Measurements from ENCODE around the gene PIP4K2A.
"Not testable (repeated sequence)": the region's sequence is repeated elsewhere in the genome, so short reads cannot be mapped to it uniquely, and the experiment has no call there.

PIP4K2A gene

DNA sequence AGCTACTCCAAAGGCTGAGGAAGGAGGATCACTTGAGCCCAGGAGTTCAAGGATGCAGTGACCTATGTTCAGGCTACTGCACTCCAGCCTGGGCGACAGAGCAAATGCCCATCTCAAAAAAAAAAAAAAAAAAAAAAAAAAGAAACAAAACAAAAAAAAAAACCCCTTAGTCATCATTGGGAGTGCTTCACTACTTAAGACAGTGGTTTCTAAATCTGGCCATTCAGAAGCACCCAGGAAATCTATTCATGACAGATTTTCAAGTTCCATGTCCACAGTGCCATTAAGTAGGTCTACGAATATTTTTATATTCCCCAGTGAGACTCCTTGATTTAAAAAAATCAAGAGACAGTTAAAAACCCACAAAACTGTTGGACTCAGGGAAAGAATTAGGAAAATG lies 182.9 kb downstream of the PIP4K2A start:
- in situ Hi-C loops (cut with HindIII; ENCODE audit: low sequenced_read_pairs) = no loop called here

DNA sequence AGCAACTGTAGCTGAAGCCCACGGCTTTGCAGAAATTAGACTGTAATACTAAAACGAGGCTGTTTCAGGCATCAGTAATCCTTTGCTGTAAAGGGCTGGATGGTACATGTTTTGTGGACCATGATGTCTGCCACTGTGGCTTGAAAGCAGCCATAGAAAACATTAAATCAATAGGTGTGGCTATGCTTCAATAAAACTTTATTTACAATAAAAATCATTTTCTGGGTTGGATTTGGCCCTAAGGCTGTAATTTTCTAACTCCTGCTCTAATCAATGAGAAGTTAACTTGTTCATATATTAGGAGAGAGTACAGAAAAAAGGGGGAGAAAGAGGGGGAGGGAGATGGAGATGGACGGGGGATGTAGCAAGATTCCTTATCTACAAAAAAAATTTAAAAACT lies 183.4 kb downstream of the PIP4K2A start:
- in situ Hi-C loops (cut with HindIII; ENCODE audit: low sequenced_read_pairs) = no loop called here

DNA sequence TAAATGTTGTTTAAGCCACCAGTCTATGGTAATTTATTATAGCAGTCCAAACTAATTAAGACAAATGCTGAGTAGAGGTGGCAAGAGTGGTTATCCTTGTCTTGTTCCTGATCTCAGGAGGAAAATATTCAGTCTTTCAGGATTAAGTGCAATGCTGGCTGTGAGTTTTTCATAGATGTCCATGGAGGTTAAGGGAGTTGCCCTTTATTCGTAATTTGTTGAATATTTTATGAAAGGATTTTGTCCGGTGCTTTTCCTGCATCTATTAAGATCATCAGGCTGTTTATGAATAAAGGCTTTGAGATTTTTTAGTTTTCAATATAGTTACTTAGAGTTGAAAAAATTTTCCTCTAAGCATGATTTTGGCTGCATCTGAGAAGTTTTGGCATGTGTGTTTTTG lies 186.9 kb downstream of the PIP4K2A start:
- in situ Hi-C loops (cut with HindIII; ENCODE audit: low sequenced_read_pairs) = no loop called here

DNA sequence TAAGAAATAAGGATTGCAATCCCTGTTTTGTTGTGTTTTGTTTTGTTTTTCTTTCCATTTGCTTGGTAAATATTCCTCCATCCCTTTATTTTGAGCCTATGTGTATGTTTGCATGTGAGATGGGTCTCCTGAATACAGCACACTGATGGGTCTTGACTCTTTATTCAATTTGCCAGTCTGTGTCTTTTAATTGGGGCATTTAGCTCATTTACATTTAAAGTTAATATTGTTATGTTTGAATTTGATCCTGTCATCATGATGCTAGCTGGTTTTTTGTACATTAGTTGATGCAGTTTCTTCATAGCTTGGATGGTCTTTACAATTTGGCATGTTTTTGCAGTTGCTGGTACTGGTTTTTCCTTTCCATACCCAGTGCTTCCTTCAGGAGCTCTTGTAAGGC lies 190.0 kb downstream of the PIP4K2A start:
- in situ Hi-C loops (cut with HindIII; ENCODE audit: low sequenced_read_pairs) = not testable (repeated sequence)

GRCh38 chr10:22520645-22521044 lies 193.7 kb downstream of the PIP4K2A start:
- in situ Hi-C loops (cut with HindIII; ENCODE audit: low sequenced_read_pairs) = not testable (repeated sequence)

- in situ Hi-C loops (cut with HindIII; ENCODE audit: low sequenced_read_pairs) = no loop called here
Observed at GRCh38 chr10:22518167-22518724, 196.1 kb downstream of the PIP4K2A start.

GRCh38 chr10:22515009-22515408 lies 199.4 kb downstream of the PIP4K2A start:
- in situ Hi-C loops (cut with HindIII; ENCODE audit: low sequenced_read_pairs) = no loop called here

DNA sequence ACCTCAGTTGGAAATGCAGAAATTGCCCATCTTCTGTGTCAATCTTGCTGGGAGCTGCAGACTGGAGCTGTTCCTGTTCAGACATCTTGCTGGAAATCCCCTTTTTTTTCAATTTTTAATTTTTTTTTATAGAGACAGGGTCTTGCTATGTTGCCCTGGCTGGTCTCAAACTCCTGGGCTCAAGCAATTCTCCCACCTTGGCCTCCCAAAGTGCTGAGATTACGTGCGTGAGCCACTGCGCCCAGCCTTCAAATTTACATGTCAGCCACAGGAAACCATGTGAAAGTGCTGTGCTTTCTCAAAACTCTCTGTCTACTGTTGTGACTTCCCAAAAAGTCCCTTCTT lies 200.0 kb downstream of the PIP4K2A start:
- in situ Hi-C loops (cut with HindIII; ENCODE audit: low sequenced_read_pairs) = not testable (repeated sequence)

DNA sequence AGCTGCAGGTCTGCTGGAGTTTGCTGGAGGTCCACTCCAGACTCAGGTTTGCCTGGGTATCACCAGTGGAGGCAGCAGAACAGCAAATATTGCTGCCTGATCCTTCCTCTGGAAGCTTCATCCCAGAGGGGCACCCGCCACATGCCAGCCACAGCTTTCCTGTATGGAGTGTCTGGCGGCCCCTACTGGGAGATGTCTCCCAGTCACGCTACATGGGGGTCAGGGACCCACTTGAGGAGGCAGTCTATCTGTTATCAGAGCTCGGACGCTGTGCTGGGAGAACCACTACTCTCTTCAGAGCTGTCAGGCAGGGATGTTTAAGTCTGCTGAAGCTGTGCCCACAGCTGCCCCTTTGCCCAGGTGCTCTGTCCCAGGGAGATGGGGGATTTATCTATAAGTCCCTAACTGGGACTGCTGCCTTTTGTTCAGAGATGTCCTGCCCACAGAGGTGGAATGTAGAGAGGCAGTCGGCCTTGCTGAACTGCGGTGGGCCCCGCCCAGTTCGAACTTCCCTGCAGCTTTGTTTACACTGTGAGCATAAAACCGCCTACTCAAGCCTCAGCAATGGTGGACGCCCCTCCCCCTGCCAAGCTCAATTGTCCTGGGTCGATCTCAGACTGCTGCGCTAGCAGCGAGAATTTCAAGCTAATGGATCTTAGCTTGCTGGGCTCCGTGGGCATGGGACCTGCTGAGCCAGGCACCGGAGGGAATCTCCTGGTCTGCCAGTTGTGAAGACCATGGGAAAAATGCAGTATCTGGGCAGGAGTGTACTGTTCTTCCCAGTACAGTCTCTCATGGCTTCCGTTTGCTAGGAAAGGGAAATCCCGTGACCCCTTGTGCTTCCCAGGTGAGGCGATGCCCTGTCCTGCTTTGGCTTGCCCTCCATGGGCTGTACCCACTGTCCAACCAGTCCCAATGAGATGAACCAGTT lies 200.6 kb downstream of the PIP4K2A start:
- in situ Hi-C loops (cut with HindIII; ENCODE audit: low sequenced_read_pairs) = not testable (repeated sequence)

GRCh38 chr10:22512015-22512414 lies 202.4 kb downstream of the PIP4K2A start:
- in situ Hi-C loops (cut with HindIII; ENCODE audit: low sequenced_read_pairs) = not testable (repeated sequence)

DNA sequence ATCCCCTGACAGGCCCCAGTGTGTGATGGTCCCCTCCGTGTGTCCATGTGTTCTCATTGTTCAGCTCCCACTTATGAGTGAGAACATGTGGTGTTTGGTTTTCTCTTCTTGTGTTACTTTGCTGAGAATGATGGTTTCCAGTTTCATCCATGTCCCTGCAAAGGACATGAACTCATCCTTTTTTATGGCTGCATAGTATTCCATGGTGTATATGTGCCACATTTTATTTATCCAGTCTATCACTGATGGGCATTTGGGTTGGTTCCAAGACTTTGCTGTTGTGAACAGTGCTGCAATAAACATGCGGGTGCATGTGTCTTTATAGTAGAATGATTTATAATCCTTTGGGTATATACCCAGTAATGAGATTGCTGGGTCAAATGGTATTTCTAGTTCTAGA lies 206.2 kb downstream of the PIP4K2A start:
- in situ Hi-C loops (cut with HindIII; ENCODE audit: low sequenced_read_pairs) = not testable (repeated sequence)

GRCh38 chr10:22505911-22506685 lies 208.3 kb downstream of the PIP4K2A start:
- in situ Hi-C loops (cut with HindIII; ENCODE audit: low sequenced_read_pairs) = no loop called here

DNA sequence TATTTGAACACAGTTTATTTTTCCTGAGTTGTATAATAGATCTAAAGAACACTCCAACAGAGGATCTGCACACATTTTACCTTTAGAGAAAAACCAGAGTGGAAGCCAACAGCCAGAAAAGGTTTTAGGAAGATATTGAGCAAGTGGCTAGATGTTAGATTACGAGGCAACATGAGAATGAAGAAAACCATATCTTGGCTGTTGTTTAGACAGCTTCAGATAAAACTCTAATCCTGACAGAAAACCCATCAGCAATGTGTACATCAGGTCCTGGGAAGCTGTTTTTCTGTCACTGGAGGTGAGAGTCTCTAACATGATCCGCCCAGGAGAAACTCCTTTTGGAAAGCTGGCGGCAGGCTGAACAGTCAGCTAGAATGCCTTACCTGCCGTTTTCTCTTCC lies 209.6 kb downstream of the PIP4K2A start:
- in situ Hi-C loops (cut with HindIII; ENCODE audit: low sequenced_read_pairs) = no loop called here

DNA sequence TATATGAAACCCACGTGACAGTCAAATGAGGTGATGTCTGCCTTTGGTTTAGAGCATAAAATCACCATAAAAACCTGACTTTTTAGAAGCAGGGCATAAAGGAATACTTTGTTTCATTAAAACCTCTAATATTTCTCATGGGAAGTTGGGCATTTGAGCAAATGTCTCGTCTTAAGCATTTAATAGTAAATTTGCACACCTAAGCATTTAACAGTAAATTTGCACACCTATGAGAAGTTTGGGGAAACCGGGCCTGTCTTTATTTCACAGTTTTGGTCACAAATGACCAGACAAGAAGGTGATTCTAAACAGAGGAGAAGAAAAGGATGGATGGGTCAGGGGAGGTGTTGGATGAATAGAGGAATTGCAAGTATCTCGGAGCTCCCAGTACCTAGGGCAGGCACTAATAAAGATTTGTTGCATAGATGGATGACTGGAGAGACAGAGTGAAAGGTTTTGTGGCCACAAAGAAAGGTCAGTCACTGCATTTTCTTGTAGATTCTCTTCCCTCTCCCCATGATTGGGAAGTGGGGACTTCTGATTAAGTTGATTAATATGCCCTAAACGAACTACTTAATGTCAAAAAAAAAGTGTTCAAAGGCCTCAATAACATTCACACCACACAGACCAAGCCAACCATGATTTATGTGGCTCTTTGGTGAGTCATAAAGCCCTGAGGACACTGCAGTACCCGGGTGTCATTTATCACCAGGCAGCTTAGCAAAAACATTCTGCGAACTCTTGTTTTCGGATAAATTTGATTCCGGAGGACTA lies 210.9 kb downstream of the PIP4K2A start:
- in situ Hi-C loops (cut with HindIII; ENCODE audit: low sequenced_read_pairs) = no loop called here

DNA sequence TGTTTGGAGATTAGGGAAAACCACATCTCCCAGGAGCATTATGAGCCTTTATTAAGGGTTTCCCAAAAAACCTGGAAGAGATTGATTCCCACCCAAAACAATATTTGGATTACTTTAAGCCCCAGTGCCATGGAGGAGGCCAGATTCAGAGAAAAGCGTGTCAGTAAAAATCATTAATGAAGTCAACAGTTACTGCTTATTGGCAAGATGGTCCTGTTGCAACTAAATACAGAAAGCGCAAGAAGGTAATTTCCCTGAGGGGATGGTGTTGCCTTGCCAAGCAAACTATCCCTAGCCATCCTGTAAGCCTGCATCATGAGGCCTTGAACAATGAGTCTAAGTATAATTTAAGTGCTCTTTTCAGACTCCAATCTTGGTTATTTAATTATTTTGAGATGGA lies 212.5 kb downstream of the PIP4K2A start:
- in situ Hi-C loops (cut with HindIII; ENCODE audit: low sequenced_read_pairs) = no loop called here

DNA sequence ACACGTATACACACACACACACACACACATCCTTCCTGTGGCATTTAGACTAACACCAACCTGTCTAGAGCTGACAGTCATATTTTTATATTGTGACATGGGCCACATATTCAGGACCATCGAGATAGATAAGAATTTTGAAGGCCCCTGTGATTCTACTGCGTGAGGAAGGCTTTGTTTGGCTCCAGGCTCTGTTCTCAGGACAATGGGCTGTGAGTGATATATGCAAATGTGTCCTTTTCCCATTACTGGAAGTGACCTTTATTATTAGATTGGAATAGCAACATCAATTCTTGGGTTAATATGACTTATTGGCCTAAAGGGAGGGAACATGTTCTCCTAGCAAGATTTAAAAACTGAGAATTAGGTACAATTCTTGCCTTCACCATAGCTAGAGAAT lies 213.0 kb downstream of the PIP4K2A start:
- in situ Hi-C loops (cut with HindIII; ENCODE audit: low sequenced_read_pairs) = no loop called here

DNA sequence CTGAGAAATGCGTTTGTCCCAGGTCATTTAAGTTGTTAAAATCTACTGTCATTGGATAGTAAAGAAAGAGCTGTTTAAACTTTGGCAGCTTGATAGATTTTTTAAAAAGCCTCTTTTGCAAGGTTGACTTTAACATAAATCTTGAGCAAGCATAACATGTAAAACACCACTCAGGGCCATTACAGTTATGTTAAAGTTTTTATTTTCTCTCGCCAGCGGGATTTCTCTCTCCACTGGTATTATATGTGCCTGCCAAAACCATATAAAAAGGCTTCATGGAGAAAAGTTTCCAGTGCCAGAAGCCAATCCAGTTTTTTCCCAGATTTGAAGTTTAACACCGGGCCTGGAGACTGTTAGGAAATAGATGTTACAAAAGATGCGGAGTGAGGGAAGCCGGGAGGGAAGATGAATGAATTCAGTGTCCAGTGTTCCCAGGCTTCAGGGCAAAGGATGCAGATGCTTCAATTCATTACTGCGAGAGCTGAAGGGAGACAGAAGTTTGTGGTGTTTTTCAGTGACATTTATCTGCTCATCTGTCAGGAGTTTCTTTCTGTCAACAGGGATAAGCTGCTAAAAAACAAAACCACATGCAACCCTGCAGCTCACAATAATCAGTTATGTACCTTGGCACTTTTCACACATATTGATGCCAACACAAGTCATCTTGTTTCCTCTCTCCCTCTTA lies 213.6 kb downstream of the PIP4K2A start:
- in situ Hi-C loops (cut with HindIII; ENCODE audit: low sequenced_read_pairs) = no loop called here

DNA sequence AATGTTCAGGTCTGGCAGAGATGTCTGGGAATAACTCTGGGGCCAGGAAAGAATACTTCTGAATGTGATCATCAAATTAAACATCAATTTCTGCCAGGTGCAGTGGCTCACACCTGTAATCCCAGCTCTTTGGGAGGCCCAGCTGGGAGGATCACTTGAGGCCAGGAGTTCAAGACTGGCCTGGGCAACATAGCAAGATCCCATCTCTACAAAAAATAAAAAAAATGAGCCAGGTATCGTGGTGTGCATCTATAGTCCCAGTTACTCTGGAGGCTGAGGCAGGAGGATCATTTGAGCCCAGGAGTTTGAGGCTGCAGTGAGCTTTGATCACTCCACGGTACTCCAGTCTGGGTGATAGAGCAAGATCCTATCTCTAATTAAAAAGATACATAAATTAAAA lies 214.4 kb downstream of the PIP4K2A start:
- in situ Hi-C loops (cut with HindIII; ENCODE audit: low sequenced_read_pairs) = not testable (repeated sequence)

- in situ Hi-C loops (cut with HindIII; ENCODE audit: low sequenced_read_pairs) = no loop called here
Observed at GRCh38 chr10:22495396-22495795, 219.0 kb downstream of the PIP4K2A start.

DNA sequence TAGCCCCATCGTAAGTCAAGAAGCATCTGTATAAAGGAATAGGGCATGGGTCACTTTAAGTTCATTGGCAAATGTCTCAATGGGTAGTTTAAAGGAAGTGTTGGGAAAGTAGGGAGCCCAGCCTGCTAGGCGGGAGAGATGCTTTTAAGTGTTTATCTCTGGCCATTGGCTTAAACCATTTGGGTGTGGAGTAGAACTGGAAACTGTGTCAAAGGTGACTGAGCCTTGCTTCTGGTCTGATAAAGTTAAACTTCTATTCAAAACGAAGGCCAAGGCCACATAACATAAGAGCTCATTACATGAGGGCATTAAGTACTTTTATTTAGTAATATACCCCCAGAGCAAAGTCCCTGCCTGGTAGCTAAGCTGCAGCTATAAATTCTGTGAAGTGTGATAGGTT lies 220.4 kb downstream of the PIP4K2A start:
- in situ Hi-C loops (cut with HindIII; ENCODE audit: low sequenced_read_pairs) = no loop called here
